ENCODE results near the gene NCOR2. TPM values are rescaled to one million over a fixed set of nuclear protein-coding genes. Genes with fewer than 3 reads are reported as not detected.
A peak's percentile ranks its signal among the peaks of the same experiment; 100 is the strongest.

NCOR2 gene
- total RNA-seq, 4 donors from 2014 or later, result 211 to 265 (median 225) TPM

DNA sequence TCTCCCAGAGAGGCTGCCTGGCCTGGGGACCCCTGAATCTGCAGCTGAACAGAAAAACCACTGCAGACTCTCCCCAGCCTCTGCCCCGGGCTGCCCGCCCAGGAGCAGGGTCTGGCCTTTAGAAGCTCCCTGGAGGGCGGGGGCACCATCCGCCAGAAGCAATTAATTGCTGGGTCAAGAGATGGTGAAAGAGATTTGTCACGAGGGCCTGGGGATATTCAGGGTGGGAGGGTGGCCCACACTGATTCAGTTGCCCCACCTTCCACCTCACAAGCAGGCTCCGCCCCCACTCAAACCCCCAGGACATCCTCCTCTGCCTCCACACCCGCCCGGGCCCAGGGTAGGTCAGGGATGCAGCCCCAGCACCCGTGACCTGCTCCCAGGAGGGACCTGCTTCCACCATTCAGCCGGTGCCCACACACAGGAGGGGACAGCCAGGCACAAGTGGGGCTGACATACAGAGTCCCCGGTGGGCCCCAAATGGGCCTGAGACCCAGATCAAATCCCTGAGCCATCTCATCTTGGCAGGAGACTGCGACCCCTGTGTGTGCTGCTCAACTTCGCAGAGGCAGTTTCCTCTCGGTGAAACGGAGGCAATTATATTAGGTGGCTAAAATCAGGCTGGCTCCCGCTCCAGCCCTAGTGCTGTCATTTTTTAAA, 23.0 kb downstream of the NCOR2 start:
- Histone ChIP-seq H3K27ac (peak overlapping the region in 2 of 4 donors; percentile 69 to 89), H3K9me3 (no peaks in the 10 kb centered on the region), H3K36me3 (no peaks in the 10 kb centered on the region), H3K4me1 (peaks cover 6 to 84% (median 65%) of the 10 kb centered on the region in 4 donors), H3K4me3 (no peak overlapping the region), H3K27me3 (no peaks in the 10 kb centered on the region)
- TF ChIP-seq, protein P1, sequence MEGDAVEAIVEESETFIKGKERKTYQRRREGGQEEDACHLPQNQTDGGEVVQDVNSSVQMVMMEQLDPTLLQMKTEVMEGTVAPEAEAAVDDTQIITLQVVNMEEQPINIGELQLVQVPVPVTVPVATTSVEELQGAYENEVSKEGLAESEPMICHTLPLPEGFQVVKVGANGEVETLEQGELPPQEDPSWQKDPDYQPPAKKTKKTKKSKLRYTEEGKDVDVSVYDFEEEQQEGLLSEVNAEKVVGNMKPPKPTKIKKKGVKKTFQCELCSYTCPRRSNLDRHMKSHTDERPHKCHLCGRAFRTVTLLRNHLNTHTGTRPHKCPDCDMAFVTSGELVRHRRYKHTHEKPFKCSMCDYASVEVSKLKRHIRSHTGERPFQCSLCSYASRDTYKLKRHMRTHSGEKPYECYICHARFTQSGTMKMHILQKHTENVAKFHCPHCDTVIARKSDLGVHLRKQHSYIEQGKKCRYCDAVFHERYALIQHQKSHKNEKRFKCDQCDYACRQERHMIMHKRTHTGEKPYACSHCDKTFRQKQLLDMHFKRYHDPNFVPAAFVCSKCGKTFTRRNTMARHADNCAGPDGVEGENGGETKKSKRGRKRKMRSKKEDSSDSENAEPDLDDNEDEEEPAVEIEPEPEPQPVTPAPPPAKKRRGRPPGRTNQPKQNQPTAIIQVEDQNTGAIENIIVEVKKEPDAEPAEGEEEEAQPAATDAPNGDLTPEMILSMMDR (IDR thresholded peaks at IDR 0.05), result no peak
- TF ChIP-seq POLR2A (IDR thresholded peaks at IDR 0.05) (no peak), EP300 (IDR thresholded peaks at IDR 0.05) (no peak)
- DNase-seq (ENCODE audit: low spot score in 2 of 2), result no peak
- WGBS, 2 donors, result 43 to 52% methylated on average over 15 to 16 of the region's 16 CpGs

DNA sequence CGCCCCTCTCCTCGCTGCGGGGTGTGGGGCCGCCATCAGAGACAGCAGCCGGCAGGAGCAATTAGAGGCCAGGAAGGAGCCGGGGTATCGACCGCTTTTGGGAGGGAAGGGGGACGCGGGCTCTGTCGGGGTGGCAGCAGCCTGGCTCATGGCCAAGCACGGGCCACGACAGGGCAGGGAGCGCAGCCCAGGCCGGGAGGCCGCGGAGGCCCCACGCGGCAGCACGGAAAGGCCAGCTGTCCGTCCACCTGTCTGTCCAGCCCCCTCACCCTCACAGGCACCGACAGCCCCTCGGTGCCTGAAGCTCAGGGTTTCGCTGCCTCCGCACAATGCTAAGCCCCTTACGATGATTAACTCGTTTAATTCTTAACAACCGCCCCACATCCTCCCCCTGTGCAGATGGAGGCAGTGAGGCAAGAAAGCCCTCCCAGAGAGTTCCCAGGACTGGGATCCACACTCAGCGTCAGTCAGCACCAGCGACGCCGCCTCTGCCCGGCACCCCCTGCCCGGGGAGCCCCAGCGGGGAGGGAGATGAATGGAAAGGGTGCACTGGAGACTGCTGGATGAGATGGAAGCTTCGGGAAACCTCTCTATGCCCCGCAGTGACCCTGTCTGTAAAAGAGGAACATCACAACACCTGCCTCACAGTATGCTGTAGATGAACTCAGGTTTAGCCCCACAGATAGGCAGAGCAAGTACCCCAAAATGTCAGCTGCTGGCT, 23.7 kb downstream of the NCOR2 start:
- WGBS, 2 donors, result 21 to 45% methylated on average over 34 to 37 of the region's 37 CpGs
- Histone ChIP-seq H3K27ac (peak overlapping the region in 2 of 4 donors; percentile 69 to 89), H3K4me3 (peak overlapping the region in 1 of 4 donors; percentile 12), H3K27me3 (no peaks in the 10 kb centered on the region), H3K36me3 (no peaks in the 10 kb centered on the region), H3K9me3 (no peaks in the 10 kb centered on the region), H3K4me1 (peaks cover 6 to 84% (median 65%) of the 10 kb centered on the region in 4 donors)
- TF ChIP-seq POLR2A (IDR thresholded peaks at IDR 0.05) (no peak), EP300 (IDR thresholded peaks at IDR 0.05) (no peak)
- TF ChIP-seq, protein P1 (IDR thresholded peaks at IDR 0.05), result no peak
- DNase-seq (ENCODE audit: low spot score in 2 of 2), result no peak

DNA sequence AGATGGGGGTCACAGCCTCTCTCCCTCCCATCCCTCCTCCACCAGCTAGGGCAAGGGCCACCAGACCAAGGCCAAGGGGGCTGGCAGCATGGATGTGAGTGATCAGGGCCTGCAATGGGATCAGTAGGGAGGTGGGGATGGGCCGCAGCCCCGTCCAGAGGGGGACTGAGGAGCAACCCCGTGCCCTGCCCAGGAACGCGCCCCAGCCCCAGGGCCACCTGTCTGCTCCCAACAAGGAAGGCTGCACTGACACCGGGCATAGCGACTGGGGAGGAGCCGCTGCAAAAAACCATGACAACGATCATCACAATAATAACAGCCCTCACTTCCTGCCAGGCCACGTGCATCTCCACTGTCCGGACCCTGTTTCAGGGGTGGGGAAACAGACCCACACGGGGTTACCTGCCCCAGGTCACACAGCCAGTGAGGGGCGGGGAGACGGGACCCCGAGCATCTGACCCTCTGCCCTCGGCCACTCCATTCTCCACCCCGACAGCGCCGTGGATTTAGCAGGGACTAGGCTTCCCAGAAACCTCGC, 24.3 kb downstream of the NCOR2 start:
- H3K4me3 ChIP-seq, result no peak overlapping the region
- H3K9me3 ChIP-seq, result no peaks in the 10 kb centered on the region
- WGBS, 2 donors, result 20 to 68% methylated on average over 4 to 13 of the region's 20 CpGs
- no peaks in the 10 kb centered on the region for H3K27me3 ChIP-seq
- peaks cover 6 to 84% (median 67%) of the 10 kb centered on the region in 4 donors for H3K4me1 ChIP-seq
- H3K36me3 ChIP-seq, result no peaks in the 10 kb centered on the region
- peak overlapping the region in 2 of 4 donors; percentile 69 to 89 for H3K27ac ChIP-seq
- DNase-seq (ENCODE audit: low spot score in 2 of 2), result no peak
- TF ChIP-seq EP300 (IDR thresholded peaks at IDR 0.05) (no peak), POLR2A (IDR thresholded peaks at IDR 0.05) (no peak)
- TF ChIP-seq, protein P1 (IDR thresholded peaks at IDR 0.05), result no peak

DNA sequence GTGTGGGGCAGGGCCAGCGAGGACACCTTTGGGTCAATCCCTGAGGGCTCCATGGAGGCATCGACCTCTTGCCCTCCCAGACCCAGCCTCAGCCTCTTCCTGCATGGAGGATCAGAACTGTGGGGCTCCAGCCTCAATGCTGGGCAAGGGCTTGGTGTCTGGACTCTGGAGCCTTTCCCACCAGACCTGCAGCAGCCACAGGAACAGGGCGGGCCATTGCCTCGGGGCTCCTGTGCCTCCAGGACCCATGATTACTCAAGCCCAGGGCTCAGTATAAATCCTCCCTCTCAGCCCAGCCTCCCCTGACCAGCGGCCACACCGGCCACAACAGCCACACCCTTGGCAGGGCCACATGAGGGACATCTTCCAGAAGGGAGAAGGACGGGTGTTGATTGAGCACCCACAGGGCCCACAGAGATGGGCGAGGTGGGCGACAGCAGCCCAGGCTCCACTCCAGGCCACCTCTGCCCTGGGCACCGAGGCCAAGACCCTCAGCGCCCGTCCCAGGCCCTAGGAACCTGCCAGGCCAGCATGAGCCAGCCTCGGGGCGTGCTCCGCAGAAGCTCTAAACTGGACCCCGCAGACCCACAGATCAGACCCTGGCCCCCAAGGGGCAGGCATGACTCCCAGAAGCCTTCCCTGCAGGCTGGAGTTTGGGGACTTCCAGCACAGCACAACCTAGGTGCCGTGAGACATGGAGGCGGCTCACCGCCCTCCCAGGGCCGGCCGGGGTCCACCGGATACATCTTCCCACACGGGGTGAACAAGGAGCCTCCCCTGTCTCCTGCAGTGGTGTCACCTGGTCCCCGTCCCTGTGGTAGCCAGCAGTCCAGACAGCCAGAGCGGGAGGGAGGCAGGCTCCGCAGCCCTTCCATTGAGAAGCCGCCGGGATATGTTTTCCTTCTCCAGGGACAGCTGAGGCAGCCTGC, 25.1 kb downstream of the NCOR2 start:
- Histone ChIP-seq H3K4me1 (peaks cover 6 to 86% (median 74%) of the 10 kb centered on the region in 4 donors), H3K4me3 (no peak overlapping the region), H3K9me3 (no peaks in the 10 kb centered on the region), H3K27me3 (no peaks in the 10 kb centered on the region), H3K27ac (peak overlapping the region in 1 of 4 donors; percentile 69), H3K36me3 (no peaks in the 10 kb centered on the region)
- WGBS, 2 donors, result 61 to 65% methylated on average over 15 to 21 of the region's 28 CpGs
- DNase-seq (ENCODE audit: low spot score in 2 of 2), result no peak
- TF ChIP-seq, protein P1 (IDR thresholded peaks at IDR 0.05), result no peak
- TF ChIP-seq POLR2A (IDR thresholded peaks at IDR 0.05) (no peak), EP300 (IDR thresholded peaks at IDR 0.05) (no peak)

Measured in tibial nerve (tissue), 4 donors.